ENCODE results near the gene CFAP107. TPM values are rescaled to one million over a fixed set of nuclear protein-coding genes. Genes with fewer than 3 reads are reported as not detected.

CFAP107 gene
- total and polyA plus RNA-seq, 2 of the 4 experiments (the other 2 are of a cell fraction), result not detected

DNA sequence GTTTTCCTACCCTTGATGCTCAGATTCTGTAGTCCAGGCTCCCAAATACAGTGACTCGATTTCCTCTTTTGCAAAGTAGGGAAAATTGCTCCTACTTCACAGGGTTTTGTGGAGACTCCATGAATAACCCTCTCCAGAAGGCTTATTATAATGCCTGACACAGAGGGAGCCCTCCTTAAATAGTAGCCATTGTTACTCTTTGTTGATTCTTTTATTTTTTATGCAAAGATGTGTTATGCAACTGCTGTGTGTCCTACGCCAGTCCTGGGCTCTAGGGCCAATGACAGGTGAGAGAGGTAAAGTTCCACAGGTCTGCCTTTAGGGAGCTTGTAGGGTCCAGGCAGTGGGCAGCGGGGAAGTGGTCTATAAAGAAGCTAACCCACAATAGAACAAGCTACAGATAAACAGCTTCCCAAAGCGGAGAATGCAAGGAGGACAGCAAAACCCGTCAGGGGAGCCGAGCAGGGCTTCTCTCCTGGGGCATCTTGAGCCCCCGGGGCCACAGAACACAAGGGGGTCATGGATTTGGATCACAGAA, 28.6 kb upstream of the CFAP107 start:
- Histone ChIP-seq H4K5ac (ENCODE audit: low read depth, low read length) (no peak overlapping the region), H3K4ac (ENCODE audit: low read depth, low read length) (no peak overlapping the region), H3K14ac (replicated peaks; ENCODE audit: low read depth, low read length) (no peak overlapping the region), H3K27ac (ENCODE audit: insufficient read depth, low read length) (no peak overlapping the region), H4K8ac (ENCODE audit: low read depth in 2 of 2, low read length in 2 of 2) (no peak overlapping the region), H3K4me2 (ENCODE audit: low read depth, low read length) (no peak overlapping the region), H3K27me3 (ENCODE audit: control insufficient read depth, insufficient read depth, low read length) (no peaks in the 10 kb centered on the region), H3K79me1 (ENCODE audit: low read depth in 1 of 2, low read length in 2 of 2) (no peaks in the 10 kb centered on the region), H3K9ac (ENCODE audit: low read depth, low read length) (no peak overlapping the region), H4K20me1 (ENCODE audit: insufficient read depth, low read length) (no peaks in the 10 kb centered on the region), H3K56ac (ENCODE audit: extremely low read depth, insufficient read depth, low read length) (no peak overlapping the region), H2BK15ac (ENCODE audit: low read depth, low read length) (no peak overlapping the region), H2BK5ac (ENCODE audit: low read depth, low read length, poor library complexity, severe bottlenecking) (no peak overlapping the region), H2BK20ac (ENCODE audit: low read depth, low read length) (no peak overlapping the region), H3K23ac (ENCODE audit: low read depth, low read length) (no peak overlapping the region), H3K9me3 (ENCODE audit: control insufficient read depth, insufficient read depth, low read length) (no peaks in the 10 kb centered on the region), H3K9me1 (ENCODE audit: insufficient read depth, low read length) (no peaks in the 10 kb centered on the region), H3K18ac (ENCODE audit: low read depth, low read length) (no peak overlapping the region), H2AK5ac (ENCODE audit: low read depth, low read length) (no peak overlapping the region), H2AK9ac (replicated peaks; ENCODE audit: low read depth, low read length, poor library complexity) (no peak overlapping the region), H4K91ac (ENCODE audit: insufficient read depth, low read depth, low read length) (no peak overlapping the region), H2BK120ac (ENCODE audit: low read depth, low read length) (no peak overlapping the region), H3K36me3 (ENCODE audit: control insufficient read depth, insufficient read depth, low read length) (no peaks in the 10 kb centered on the region), H3K4me1 (ENCODE audit: control insufficient read depth, insufficient read depth, low read length) (no peaks in the 10 kb centered on the region), H3K4me3 (ENCODE audit: insufficient read depth, low read depth, low read length) (no peak overlapping the region), H2AFZ (replicated peaks; ENCODE audit: low read length, poor library complexity) (no peak overlapping the region)
- no CpG with 5 or more reads among the region's 7 CpGs for WGBS, 2 experiments (ENCODE audit: extremely low coverage in 2 of 2, insufficient read length in 1 of 2)
- POLR2A ChIA-PET (ENCODE audit: unreplicated experiment), result no interaction called here
- ATAC-seq (ENCODE audit: low read depth), result no peak
- in situ Hi-C loops (cut with MboI; ENCODE audit: low sequenced_read_pairs) (no loop called here), dilution Hi-C loops (cut with HindIII; ENCODE audit: low sequenced_read_pairs, unreplicated experiment) (no loop called here), intact Hi-C loops (cut with micrococcal nuclease) (no loop called here)
- no peak for DNase-seq
- TF ChIP-seq FOS (IDR thresholded peaks at IDR 0.05; ENCODE audit: low read depth, low read length), result no peak
- no TSS peak for BruUV-seq (replicated peaks)
- CTCF ChIA-PET, result no interaction called here

Measured in IMR-90 (cell line).